SKM-1 treated with dmso at 0.1 percent for 144 hours (cell line): ENCODE measurements around the gene SNCG.
"Not testable (repeated sequence)": the region's sequence is repeated elsewhere in the genome, so short reads cannot be mapped to it uniquely, and the experiment has no call there.

Experiments
- DNase-seq: peaks from one replicate; lab custom pipeline; 2025; ENCODE audit not compliant: unreplicated experiment; lab: John Stamatoyannopoulos, UW

SNCG gene

GRCh38 chr10:86944907-86945306, 13.5 kb upstream of the SNCG start:
- no peak for DNase-seq

GRCh38 chr10:86945361-86946212, 12.8 kb upstream of the SNCG start:
- no peak for DNase-seq

- DNase-seq = no peak
These were observed 11.9 kb upstream of the SNCG start for GRCh38 chr10:86946213-86947155.

GRCh38 chr10:86947806-86948205, 10.6 kb upstream of the SNCG start:
- DNase-seq = not testable (repeated sequence)

GRCh38 chr10:86950349-86950748, 8.1 kb upstream of the SNCG start:
- no peak for DNase-seq

- DNase-seq = no peak
These were observed 7.1 kb upstream of the SNCG start for GRCh38 chr10:86951184-86951761.

- DNase-seq = no peak
These were observed 6.3 kb upstream of the SNCG start for GRCh38 chr10:86952106-86952505.

- not testable (repeated sequence) for DNase-seq
These were observed 5.7 kb upstream of the SNCG start for GRCh38 chr10:86952697-86953096.

- no peak for DNase-seq
These were observed 4.4 kb upstream of the SNCG start for GRCh38 chr10:86953747-86954680.

GRCh38 chr10:86954681-86955500, 3.5 kb upstream of the SNCG start:
- no peak for DNase-seq

- DNase-seq = no peak
These were observed 2.8 kb upstream of the SNCG start for GRCh38 chr10:86955501-86956194.

- DNase-seq = no peak
These were observed 2.1 kb upstream of the SNCG start for GRCh38 chr10:86956195-86956847.

- no peak for DNase-seq
These were observed 1.5 kb upstream of the SNCG start for GRCh38 chr10:86956848-86957448.

- no peak for DNase-seq
These were observed 806 bp upstream of the SNCG start, which contains the start of gene MMRN2 for GRCh38 chr10:86957471-86958115. Gene MMRN2 (minus strand): TSS chr10:86957615. CDS start chr10:86957541, 74 bp downstream.

GRCh38 chr10:86958901-86959736, 720 bp downstream of the SNCG start:
- DNase-seq = no peak

GRCh38 chr10:86959737-86960002, 1.3 kb downstream of the SNCG start:
- no peak for DNase-seq
